Measurements from ENCODE around the gene SYCP2.

GRCh38 chr20:59948212-59948611, 14.8 kb upstream of the SYCP2 start:
- TF ChIP-seq, protein P1, sequence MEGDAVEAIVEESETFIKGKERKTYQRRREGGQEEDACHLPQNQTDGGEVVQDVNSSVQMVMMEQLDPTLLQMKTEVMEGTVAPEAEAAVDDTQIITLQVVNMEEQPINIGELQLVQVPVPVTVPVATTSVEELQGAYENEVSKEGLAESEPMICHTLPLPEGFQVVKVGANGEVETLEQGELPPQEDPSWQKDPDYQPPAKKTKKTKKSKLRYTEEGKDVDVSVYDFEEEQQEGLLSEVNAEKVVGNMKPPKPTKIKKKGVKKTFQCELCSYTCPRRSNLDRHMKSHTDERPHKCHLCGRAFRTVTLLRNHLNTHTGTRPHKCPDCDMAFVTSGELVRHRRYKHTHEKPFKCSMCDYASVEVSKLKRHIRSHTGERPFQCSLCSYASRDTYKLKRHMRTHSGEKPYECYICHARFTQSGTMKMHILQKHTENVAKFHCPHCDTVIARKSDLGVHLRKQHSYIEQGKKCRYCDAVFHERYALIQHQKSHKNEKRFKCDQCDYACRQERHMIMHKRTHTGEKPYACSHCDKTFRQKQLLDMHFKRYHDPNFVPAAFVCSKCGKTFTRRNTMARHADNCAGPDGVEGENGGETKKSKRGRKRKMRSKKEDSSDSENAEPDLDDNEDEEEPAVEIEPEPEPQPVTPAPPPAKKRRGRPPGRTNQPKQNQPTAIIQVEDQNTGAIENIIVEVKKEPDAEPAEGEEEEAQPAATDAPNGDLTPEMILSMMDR (IDR thresholded peaks at IDR 0.05; ENCODE audit: low read length) = no peak
- TF ChIP-seq EZH2 (IDR thresholded peaks at IDR 0.05; ENCODE audit: borderline replicate concordance, low read length) = no peak
